CD4-positive, alpha-beta T cell treated with Interleukin-6 at 100 ng/mL for 8 hours (primary cell): ENCODE data around the gene ZNF565.
A peak's percentile ranks its signal among the peaks of the same experiment; 100 is the strongest.
"Not testable (repeated sequence)": the region's sequence is repeated elsewhere in the genome, so short reads cannot be mapped to it uniquely, and the experiment has no call there.

Source experiments
- DNase-seq: peaks from one replicate; pipeline ENCODE4 v3.0.0-alpha.2; 2020; ENCODE audit warnings: mixed read lengths, low spot score

Gene ZNF565

DNA sequence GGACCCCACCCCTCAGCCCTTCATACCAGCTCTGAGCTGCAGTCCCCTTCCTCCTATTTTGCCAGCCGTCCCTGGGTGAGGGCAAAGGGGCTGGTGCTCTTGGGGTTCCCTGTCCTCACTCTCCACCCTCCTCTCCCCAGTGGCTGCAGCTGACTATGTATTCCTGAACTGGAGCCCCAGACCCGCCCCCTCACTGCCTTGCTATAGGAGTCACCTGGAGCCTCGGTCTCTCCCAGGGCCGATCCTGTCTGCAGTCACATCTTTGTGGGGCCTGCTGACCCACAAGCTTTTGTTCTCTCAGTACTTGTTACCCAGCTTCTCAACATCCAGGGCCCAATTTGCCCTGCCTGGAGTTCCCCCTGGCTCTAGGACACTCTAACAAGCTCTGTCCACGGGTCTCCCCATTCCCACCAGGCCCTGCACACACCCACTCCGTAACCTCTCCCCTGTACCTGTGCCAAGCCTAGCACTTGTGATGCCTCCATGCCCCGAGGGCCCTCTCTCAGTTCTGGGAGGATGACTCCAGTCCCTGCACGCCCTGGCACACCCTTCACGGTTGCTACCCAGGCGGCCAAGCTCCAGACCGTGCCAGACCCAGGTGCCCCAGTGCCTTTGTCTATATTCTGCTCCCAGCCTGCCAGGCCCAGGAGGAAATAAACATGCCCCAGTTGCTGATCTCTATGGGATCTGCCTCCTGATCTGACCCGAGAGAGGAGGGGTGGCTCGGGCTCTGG lies 64.6 kb downstream of the ZNF565 start:
- DNase-seq = no peak

- DNase-seq = no peak
These were observed 69.8 kb downstream of the ZNF565 start for GRCh38 chr19:36144624-36145023.

DNA sequence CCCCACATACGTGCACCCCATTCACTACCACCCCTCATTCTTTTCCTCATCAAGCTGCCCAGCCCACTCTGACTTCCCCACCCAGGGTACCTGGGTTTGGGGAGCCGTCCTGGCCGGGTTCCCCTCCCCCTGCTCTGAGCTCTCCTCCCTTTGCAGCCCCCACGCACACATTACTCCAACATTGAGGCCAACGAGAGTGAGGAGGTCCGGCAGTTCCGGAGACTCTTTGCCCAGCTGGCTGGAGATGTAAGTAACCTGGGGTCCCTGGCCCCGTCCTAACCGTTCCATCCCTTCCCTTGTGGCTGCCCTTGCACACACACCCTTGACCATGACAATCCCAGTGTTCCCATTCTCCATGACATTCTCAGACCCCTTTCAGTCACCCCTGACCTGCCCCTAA lies 72.0 kb downstream of the ZNF565 start:
- no peak for DNase-seq

GRCh38 chr19:36142046-36142445 lies 72.4 kb downstream of the ZNF565 start:
- DNase-seq = no peak

GRCh38 chr19:36141039-36141927 lies 73.2 kb downstream of the ZNF565 start:
- peak; percentile 85 for DNase-seq

DNA sequence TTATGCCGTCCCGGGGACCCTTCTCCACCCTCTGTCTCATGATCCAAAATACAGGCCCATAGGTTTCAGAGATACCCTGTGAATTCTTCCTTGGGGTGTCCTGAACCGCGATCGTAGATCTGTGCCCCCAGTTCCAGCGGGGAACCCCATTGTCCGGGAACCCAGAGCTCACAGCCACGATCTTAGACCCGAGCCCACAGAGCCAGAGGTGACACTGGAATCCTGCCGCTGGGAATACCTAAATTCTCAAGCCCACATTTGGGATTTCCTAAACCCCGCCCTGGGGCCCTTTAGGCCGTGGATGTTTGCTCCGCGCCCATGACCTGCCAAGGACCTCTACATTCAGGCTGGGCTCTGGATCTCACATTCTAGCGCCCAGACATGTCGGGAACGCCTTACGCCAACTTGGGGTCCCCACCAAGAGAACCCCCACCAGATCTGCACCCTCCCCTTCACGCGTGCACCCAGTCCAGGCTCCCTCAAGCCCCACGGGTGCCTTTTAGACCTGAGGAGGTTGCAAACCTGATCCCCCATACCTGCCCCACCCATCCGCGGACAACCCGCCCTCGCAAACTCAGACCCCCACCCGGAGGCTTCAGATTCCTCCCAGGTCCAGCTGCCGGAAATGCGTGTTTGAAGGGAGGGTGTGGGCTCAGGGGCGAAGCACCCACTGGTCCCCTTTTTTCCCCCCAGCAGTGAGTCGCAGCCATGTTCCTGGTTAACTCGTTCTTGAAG lies 74.0 kb downstream of the ZNF565 start:
- DNase-seq = peak; percentile 39

DNA sequence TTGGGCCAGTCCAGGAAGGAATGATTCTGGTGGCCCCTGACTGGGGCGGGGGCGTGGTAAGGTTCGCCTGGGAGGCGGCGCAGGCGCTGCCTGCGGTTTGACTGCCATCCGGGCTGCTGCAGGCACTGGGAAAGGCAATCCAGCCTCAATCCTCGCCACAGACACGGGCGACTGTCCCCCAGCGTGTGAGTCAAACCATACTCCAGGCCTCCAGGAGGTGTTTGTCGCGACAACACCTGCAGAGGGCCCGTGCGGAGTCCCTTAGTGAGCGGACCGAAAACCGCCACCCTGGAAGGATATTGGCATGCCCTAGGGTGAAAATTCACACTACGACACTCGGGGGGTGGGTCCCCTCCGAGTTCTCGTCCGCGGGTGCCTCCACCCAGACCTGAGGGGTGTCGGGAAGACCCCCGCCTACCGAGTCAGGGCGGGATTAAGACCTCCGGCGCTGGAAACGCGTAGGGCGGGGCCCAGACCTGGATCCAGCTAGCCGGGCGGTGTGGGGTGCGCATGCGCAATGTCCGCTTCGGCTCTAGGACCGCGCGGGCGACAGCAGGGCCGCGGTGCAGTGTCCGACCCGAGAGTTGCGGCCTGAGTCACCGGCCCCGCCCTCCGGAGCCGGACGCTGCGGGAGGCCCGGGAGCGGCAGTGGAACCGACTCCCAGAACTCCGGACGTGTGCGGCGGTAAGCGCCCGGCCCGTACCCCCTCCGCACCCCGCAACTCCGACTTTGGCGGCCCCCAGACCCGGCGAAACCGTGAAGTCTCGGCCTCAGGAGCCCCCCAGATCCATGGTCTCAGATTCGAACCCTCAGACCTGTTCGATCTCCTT lies 74.8 kb downstream of the ZNF565 start, which contains the start of gene CAPNS1:
CAPNS1 (plus strand) TSS at position 594 of the 831 bp plus-strand sequence. CDS start 946 bp downstream, outside the sequence.
- DNase-seq = peak; percentile 91

DNA sequence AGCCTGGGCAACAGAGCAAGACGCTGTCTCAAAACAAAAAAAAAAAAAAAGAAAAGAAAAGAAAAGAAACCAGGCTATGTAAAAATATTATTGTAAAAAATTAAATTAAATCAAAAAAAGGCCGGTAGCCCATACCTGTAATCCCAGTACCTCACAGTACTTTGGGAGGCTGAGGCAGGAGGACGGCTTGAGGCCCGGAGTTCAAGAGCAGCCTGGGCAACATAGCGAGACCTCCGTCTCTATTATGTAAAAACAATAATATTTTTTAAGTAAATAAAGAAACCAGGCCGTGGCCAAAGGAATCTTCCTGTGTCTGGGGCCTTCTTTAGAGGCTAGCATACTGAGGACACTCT lies 75.4 kb downstream of the ZNF565 start:
- no peak for DNase-seq

GRCh38 chr19:36136964-36137686 lies 77.3 kb downstream of the ZNF565 start:
- DNase-seq = no peak

- DNase-seq = not testable (repeated sequence)
These were observed 79.6 kb downstream of the ZNF565 start for GRCh38 chr19:36134867-36135266.
